Brain microvascular endothelial cell (primary cell): ENCODE results near the gene TMC4.

Experiments
- DNase-seq: peaks from one replicate; pipeline ENCODE4 v3.0.0-alpha.2; 2020
- H3K27ac ChIP-seq: fragments of 250-450 bp; sonication (Bioruptor Pico); 2 replicates; pipeline ENCODE4 v1.5.1; 2020; ENCODE audit warnings: mild to moderate bottlenecking, moderate library complexity
- H3K27me3 ChIP-seq: fragments of 250-450 bp; sonication (Bioruptor Pico); replicated peaks from 2 replicates; pipeline ENCODE4 v1.5.1; 2020; ENCODE audit warnings: mild to moderate bottlenecking
- H3K36me3 ChIP-seq: fragments of 250-450 bp; sonication (Bioruptor Pico); replicated peaks from 2 replicates; pipeline ENCODE4 v1.5.1; 2020; ENCODE audit warnings: mild to moderate bottlenecking
- H3K4me3 ChIP-seq: 2 replicates; pipeline ENCODE4 v1.5.1; 2011; ENCODE audit warnings: low read depth, mild to moderate bottlenecking, control low read depth, low read length, moderate library complexity
- CTCF ChIP-seq: IDR thresholded peaks from 2 replicates; pipeline ENCODE4 v1.5.1; 2011; ENCODE audit warnings: low read depth, mild to moderate bottlenecking, moderate library complexity, low read length, control low read depth, inconsistent platforms; ENCODE audit errors: missing control alignments
- in situ Hi-C: cut with HindIII; loops from 2 replicates; pipeline ENCODE4 v1.10.0; 2017; ENCODE audit warnings: low sequenced_read_pairs, low pct_ligation_motif_present

Gene TMC4

GRCh38 chr19:54180691-54181091 is 7.7 kb upstream of the TMC4 start:
- DNase-seq: no peak
- in situ Hi-C loops: no loop called here
- TF ChIP-seq CTCF: no peak
- H3K27me3 ChIP-seq: no peaks in the 10 kb centered on the region
- H3K36me3 ChIP-seq: peaks cover 40% of the 10 kb centered on the region
- H3K27ac ChIP-seq: peak overlapping the region; percentile 20
- no peak overlapping the region for H3K4me3 ChIP-seq

- no peak overlapping the region for H3K4me3 ChIP-seq
- peak; percentile 80 for DNase-seq
- H3K36me3 ChIP-seq: peaks cover 40% of the 10 kb centered on the region
- H3K27ac ChIP-seq: peak overlapping the region; percentile 20
- peak; percentile 80 for TF ChIP-seq CTCF
- H3K27me3 ChIP-seq: no peaks in the 10 kb centered on the region
- in situ Hi-C loops: no loop called here
Observed at GRCh38 chr19:54179921-54180461, 7.0 kb upstream of the TMC4 start.

- no peak for TF ChIP-seq CTCF
- in situ Hi-C loops: no loop called here
- Histone ChIP-seq H3K27ac (no peak overlapping the region), H3K4me3 (no peak overlapping the region), H3K36me3 (peaks cover 40% of the 10 kb centered on the region), H3K27me3 (no peaks in the 10 kb centered on the region)
- DNase-seq: no peak
Observed at GRCh38 chr19:54179262-54179852, 6.4 kb upstream of the TMC4 start.

GRCh38 chr19:54178581-54179261 is 5.8 kb upstream of the TMC4 start:
- DNase-seq: no peak
- peaks cover 40% of the 10 kb centered on the region for H3K36me3 ChIP-seq

GRCh38 chr19:54173951-54174834 is 1.2 kb upstream of the TMC4 start:
- no peak for DNase-seq

More at GRCh38 chr19:54178581-54179261, 5.8 kb upstream of the TMC4 start:
- in situ Hi-C loops: no loop called here
- Histone ChIP-seq H3K27ac (no peak overlapping the region), H3K27me3 (no peaks in the 10 kb centered on the region), H3K4me3 (no peak overlapping the region)
- no peak for TF ChIP-seq CTCF

More at GRCh38 chr19:54173951-54174834, 1.2 kb upstream of the TMC4 start:
- peaks cover 23% of the 10 kb centered on the region for H3K36me3 ChIP-seq
- H3K27ac ChIP-seq: no peak overlapping the region
- TF ChIP-seq CTCF: no peak
- H3K27me3 ChIP-seq: no peaks in the 10 kb centered on the region
- no peak overlapping the region for H3K4me3 ChIP-seq
- in situ Hi-C loops: no loop called here
